Smooth muscle cell (in vitro differentiated cells): ENCODE measurements around the gene COLQ. TPM values are rescaled to one million over a fixed set of nuclear protein-coding genes. Genes with fewer than 3 reads are reported as not detected.
"Not testable (repeated sequence)": the region's sequence is repeated elsewhere in the genome, so short reads cannot be mapped to it uniquely, and the experiment has no call there.

Experiments
- DNase-seq: peaks from one replicate; lab custom pipeline; 2025; ENCODE audit not compliant: unreplicated experiment; lab: John Stamatoyannopoulos, UW
- H2AFZ ChIP-seq: fragments of 200-600 bp; sonication (generic); 2 replicates; pipeline ENCODE4 v1.6.0; 2016; ENCODE audit warnings: antibody characterized with exemption, low read depth, mild to moderate bottlenecking
- H3F3A ChIP-seq: fragments of 200-600 bp; sonication (generic); 2 replicates; pipeline ENCODE4 v1.6.0; 2017; ENCODE audit warnings: antibody characterized with exemption, low read depth
- H3K27ac ChIP-seq: fragments of 200-600 bp; sonication (generic); 2 replicates; pipeline ENCODE4 v1.5.1; 2016; ENCODE audit warnings: low read depth, mild to moderate bottlenecking
- H3K27me3 ChIP-seq: fragments of 200-600 bp; sonication (generic); 2 replicates; pipeline ENCODE4 v1.6.1; 2016; ENCODE audit warnings: low read depth, mild to moderate bottlenecking
- H3K36me3 ChIP-seq: fragments of 200-600 bp; sonication (generic); 2 replicates; pipeline ENCODE4 v1.5.1; 2016; ENCODE audit warnings: low read depth
- H3K4me1 ChIP-seq: fragments of 200-600 bp; sonication (generic); 2 replicates; pipeline ENCODE4 v1.5.1; 2016; ENCODE audit warnings: low read depth
- H3K4me2 ChIP-seq: fragments of 200-600 bp; sonication (generic); 2 replicates; pipeline ENCODE4 v1.6.0; 2016; ENCODE audit warnings: mild to moderate bottlenecking
- H3K4me3 ChIP-seq: fragments of 200-600 bp; sonication (generic); 2 replicates; pipeline ENCODE4 v1.5.1; 2016; ENCODE audit warnings: mild to moderate bottlenecking
- H3K79me2 ChIP-seq: fragments of 200-600 bp; sonication (generic); 2 replicates; pipeline ENCODE4 v1.6.0; 2016; ENCODE audit warnings: low read depth, mild to moderate bottlenecking
- H3K9ac ChIP-seq: fragments of 200-600 bp; sonication (generic); 2 replicates; pipeline ENCODE4 v1.6.0; 2016; ENCODE audit warnings: low read depth
- H3K9me3 ChIP-seq: fragments of 200-600 bp; sonication (generic); replicated peaks from 2 replicates; pipeline ENCODE4 v1.5.1; 2016; ENCODE audit warnings: low read depth
- H4K20me1 ChIP-seq: fragments of 200-600 bp; sonication (generic); 2 replicates; pipeline ENCODE4 v1.6.0; 2016; ENCODE audit warnings: low read depth
- WGBS: methylation state at CpG from one replicate; pipeline ENCODE4 v1.1.7; 2016; ENCODE audit warnings: low lambda C conversion rate; 5-methylcytosine and 5-hydroxymethylcytosine counted together
- polyA plus RNA-seq: library from polyadenylated mRNA; unstranded; fragments of >200 nt; fragmentation: Nextera tagmentation; extraction: Ambion mirVana; gene quantifications from 2 replicates; pipeline ENCODE4 v1.2.1, GENCODE V29; 2016
- total RNA-seq: library from RNA; depleted of rRNA; stranded (reverse); fragments of >200 nt; gene quantifications from 2 replicates; pipeline ENCODE4 v1.2.3, GENCODE V29; 2014
- TF ChIP-seq, protein P1 (sequence below): fragments of 200-600 bp; sonication (generic); IDR thresholded peaks from 2 replicates; pipeline ENCODE4 v1.5.1; 2017; ENCODE audit warnings: borderline replicate concordance, mild to moderate bottlenecking, antibody characterized with exemption; ENCODE audit not compliant: insufficient read depth, poor library complexity, severe bottlenecking

COLQ gene
- total and polyA plus RNA-seq, 2 experiments from 2014 or later = 0.69 to 1.8 TPM

DNA sequence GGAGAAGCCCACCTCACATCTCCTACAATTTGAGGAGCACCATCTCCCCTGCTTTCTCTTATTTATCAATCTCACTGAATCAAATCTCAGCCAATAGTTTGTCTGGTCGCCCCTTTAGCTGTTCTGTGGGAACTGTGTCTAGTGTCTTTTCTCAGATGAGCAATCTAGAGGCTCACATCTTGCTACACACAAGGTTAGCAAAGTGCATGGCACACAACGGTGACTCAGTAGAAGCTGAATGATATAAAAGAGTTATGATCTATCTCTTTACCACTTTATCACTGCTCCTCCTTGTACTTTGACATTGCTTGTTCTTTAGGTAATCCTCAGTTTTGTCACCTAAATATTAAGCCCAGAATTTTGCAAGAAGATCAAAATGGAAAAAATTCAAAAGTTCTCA lies 16.8 kb upstream of the COLQ start:
- no peak overlapping the region for H3K4me2 ChIP-seq
- no peak for DNase-seq
- no peaks in the 10 kb centered on the region for H3K36me3 ChIP-seq
- TF ChIP-seq, protein P1, sequence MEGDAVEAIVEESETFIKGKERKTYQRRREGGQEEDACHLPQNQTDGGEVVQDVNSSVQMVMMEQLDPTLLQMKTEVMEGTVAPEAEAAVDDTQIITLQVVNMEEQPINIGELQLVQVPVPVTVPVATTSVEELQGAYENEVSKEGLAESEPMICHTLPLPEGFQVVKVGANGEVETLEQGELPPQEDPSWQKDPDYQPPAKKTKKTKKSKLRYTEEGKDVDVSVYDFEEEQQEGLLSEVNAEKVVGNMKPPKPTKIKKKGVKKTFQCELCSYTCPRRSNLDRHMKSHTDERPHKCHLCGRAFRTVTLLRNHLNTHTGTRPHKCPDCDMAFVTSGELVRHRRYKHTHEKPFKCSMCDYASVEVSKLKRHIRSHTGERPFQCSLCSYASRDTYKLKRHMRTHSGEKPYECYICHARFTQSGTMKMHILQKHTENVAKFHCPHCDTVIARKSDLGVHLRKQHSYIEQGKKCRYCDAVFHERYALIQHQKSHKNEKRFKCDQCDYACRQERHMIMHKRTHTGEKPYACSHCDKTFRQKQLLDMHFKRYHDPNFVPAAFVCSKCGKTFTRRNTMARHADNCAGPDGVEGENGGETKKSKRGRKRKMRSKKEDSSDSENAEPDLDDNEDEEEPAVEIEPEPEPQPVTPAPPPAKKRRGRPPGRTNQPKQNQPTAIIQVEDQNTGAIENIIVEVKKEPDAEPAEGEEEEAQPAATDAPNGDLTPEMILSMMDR = no peak
- H3K4me3 ChIP-seq = no peak overlapping the region
- no peaks in the 10 kb centered on the region for H3K27me3 ChIP-seq
- no peaks in the 10 kb centered on the region for H3K9me3 ChIP-seq
- 85% methylated on average over 2 of the region's 2 CpGs for WGBS
- no peaks in the 10 kb centered on the region for H3K79me2 ChIP-seq
- H3F3A ChIP-seq = no peaks in the 10 kb centered on the region
- H2AFZ ChIP-seq = no peak overlapping the region
- no peak overlapping the region for H3K27ac ChIP-seq
- H3K9ac ChIP-seq = no peak overlapping the region
- no peaks in the 10 kb centered on the region for H3K4me1 ChIP-seq
- H4K20me1 ChIP-seq = no peaks in the 10 kb centered on the region

DNA sequence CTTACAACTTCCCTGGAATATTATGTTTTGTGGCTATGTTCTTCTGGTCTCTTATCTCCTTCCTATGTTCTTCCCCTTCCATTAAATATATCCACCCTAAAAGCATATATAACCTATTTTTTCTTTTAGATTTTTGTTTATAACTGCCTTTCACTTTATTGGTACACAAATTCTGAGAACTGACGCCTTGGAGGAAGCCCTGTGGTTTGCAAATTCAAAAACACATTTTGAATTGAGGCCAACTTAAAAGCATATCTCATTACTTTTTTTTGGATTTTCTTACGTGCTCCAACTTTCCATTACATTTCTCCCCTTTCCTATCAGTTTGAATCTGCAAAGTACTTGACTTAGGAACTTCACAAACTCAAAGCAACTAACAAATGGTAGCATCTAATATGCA lies 15.3 kb upstream of the COLQ start:
- no peaks in the 10 kb centered on the region for H3F3A ChIP-seq
- H3K27me3 ChIP-seq = no peaks in the 10 kb centered on the region
- no peak overlapping the region for H3K9ac ChIP-seq
- H2AFZ ChIP-seq = no peak overlapping the region
- H3K27ac ChIP-seq = no peak overlapping the region
- 86% methylated on average over 2 of the region's 2 CpGs for WGBS
- no peaks in the 10 kb centered on the region for H3K36me3 ChIP-seq
- no peaks in the 10 kb centered on the region for H3K4me1 ChIP-seq
- H3K4me3 ChIP-seq = no peak overlapping the region
- TF ChIP-seq, protein P1 = no peak
- no peaks in the 10 kb centered on the region for H3K79me2 ChIP-seq
- no peak overlapping the region for H3K4me2 ChIP-seq
- no peak for DNase-seq
- no peaks in the 10 kb centered on the region for H3K9me3 ChIP-seq
- H4K20me1 ChIP-seq = no peaks in the 10 kb centered on the region

DNA sequence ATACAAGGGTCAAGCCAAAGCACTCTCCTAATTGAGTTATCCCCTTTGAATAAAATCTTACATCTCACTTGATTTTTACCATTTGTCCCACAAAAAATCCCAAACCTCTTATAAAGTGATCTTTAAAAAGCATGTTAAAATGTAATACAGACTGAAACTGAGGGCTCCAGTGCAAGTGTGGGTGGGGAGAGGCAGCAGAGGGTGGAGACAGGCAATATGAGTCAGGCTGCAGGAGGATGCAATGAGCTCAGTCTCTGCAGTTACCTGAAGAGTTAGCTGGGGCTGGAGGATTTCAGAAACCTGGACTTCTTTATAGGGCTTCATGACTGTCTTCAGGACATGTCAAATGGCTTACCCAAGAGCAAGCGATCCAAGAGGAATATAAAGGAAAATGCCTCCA lies 14.2 kb upstream of the COLQ start:
- Histone ChIP-seq H2AFZ (no peak overlapping the region), H3K36me3 (no peaks in the 10 kb centered on the region), H3K4me2 (no peak overlapping the region), H3K9me3 (no peaks in the 10 kb centered on the region), H3K9ac (no peak overlapping the region), H3K27me3 (no peaks in the 10 kb centered on the region), H3K4me3 (no peak overlapping the region), H3K79me2 (no peaks in the 10 kb centered on the region), H3F3A (no peaks in the 10 kb centered on the region), H3K4me1 (no peaks in the 10 kb centered on the region), H3K27ac (no peak overlapping the region), H4K20me1 (no peaks in the 10 kb centered on the region)
- DNase-seq = no peak
- TF ChIP-seq, protein P1 = no peak
- 100% methylated on average over 1 of the region's 1 CpG for WGBS

DNA sequence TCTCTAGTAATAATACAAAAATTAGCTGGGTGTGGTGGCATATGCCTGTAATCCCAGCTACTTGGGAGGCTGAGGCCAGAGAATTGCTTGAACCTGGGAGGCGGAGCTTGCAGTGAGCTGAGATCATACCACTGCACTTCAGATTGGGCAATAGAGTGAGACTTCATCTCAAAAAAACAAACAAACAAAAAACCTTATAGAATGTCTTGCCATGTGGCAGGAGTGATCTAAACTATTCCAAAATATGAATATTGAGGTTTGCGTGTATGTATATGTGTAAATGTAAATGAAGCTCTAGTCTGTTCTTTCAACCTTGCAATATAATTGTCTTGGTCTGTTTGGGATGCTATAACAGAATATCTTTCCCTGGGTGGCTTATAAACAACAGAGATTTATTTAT lies 11.1 kb upstream of the COLQ start:
- not testable (repeated sequence) for H3F3A ChIP-seq, DNase-seq, H3K9me3 ChIP-seq, H3K27me3 ChIP-seq, H3K9ac ChIP-seq, H3K27ac ChIP-seq, H3K4me3 ChIP-seq, H3K4me2 ChIP-seq, H3K79me2 ChIP-seq, H3K4me1 ChIP-seq, H2AFZ ChIP-seq, H3K36me3 ChIP-seq, H4K20me1 ChIP-seq
- WGBS = 98% methylated on average over 2 of the region's 2 CpGs
